SK-N-SH (cell line): ENCODE data around the gene STX1B. TPM values are rescaled to one million over a fixed set of nuclear protein-coding genes. Genes with fewer than 3 reads are reported as not detected.

Source experiments
- CTCF ChIA-PET: fragments of 300-600, 350-600 bp; formaldehyde crosslinking; extraction: SDS; loops from one replicate; lab custom pipeline; 2021; lab: Yijun Ruan, JAX
- POLR2A ChIA-PET: fragments of 350-600 bp; sonication (Branson Sonifier 250); formaldehyde crosslinking; extraction: SDS; loops from one replicate; lab custom pipeline; 2020; ENCODE audit warnings: antibody characterized with exemption, inconsistent platforms; lab: Yijun Ruan, JAX
- DNase-seq: peaks from one replicate; pipeline ENCODE4 v3.0.0; 2012
- H2AFZ ChIP-seq: fragments of 200-600 bp; sonication (generic); 2 replicates; pipeline ENCODE4 v1.8.1; 2016; ENCODE audit warnings: antibody characterized with exemption, mild to moderate bottlenecking, low read depth
- H3F3A ChIP-seq: fragments of 200-600 bp; sonication (generic); replicated peaks from 2 replicates; pipeline ENCODE3; 2016; ENCODE audit warnings: antibody characterized with exemption, mild to moderate bottlenecking; ENCODE audit not compliant: insufficient read depth
- H3K27ac ChIP-seq, 2 experiments: fragments of 200-500 bp in 1 of 2; fragments of 200-600 bp in 1 of 2; sonication (Bioruptor generic) in 1 of 2; sonication (generic), shearing (Covaris generic) in 1 of 2; 2 replicates each; pipeline versions ENCODE4 v1.5.1 to v1.6.1; 2014 to 2016; ENCODE audit warnings: low read depth in 2 of 2, inconsistent platforms in 1 of 2, low read length in 1 of 2, mild to moderate bottlenecking in 1 of 2, mixed read lengths in 1 of 2
- H3K27me3 ChIP-seq: fragments of 200-600 bp; sonication (generic), shearing (Covaris generic); 2 replicates; pipeline ENCODE4 v1.6.1; 2016; ENCODE audit warnings: mixed run types; ENCODE audit not compliant: insufficient read depth
- H3K36me3 ChIP-seq, 2 experiments: fragments of 200-500 bp in 1 of 2; fragments of 200-600 bp in 1 of 2; sonication (Bioruptor generic) in 1 of 2; sonication (generic) in 1 of 2; replicated peaks in 1 of 2; 2 replicates each; pipeline versions ENCODE3 to v1.5.1; 2014 to 2016; ENCODE audit warnings: low read length in 1 of 2, mild to moderate bottlenecking in 1 of 2; ENCODE audit not compliant: insufficient read depth in 2 of 2, control insufficient read depth in 1 of 2
- H3K4me1 ChIP-seq, 2 experiments: fragments of 200-500 bp in 1 of 2; fragments of 200-600 bp in 1 of 2; sonication (Bioruptor generic) in 1 of 2; sonication (generic), shearing (Covaris generic) in 1 of 2; 2 replicates each; pipeline versions ENCODE4 v1.5.1 to v1.6.1; 2014 to 2016; ENCODE audit warnings: low read depth in 1 of 2, low read length in 1 of 2, mixed run types in 1 of 2; ENCODE audit not compliant: insufficient read depth in 2 of 2, control insufficient read depth in 1 of 2
- H3K4me2 ChIP-seq: fragments of 200-600 bp; sonication (generic), shearing (Covaris generic); 2 replicates; pipeline ENCODE4 v1.6.1; 2017; ENCODE audit warnings: mixed run types
- H3K4me3 ChIP-seq, 2 experiments: fragments of 200-500 bp in 1 of 2; fragments of 200-600 bp in 1 of 2; sonication (Bioruptor generic) in 1 of 2; sonication (generic), shearing (Covaris generic) in 1 of 2; 2 replicates each; pipeline versions ENCODE4 v1.5.1 to v1.8.1; 2014 to 2016; ENCODE audit warnings: low read depth in 2 of 2, inconsistent platforms in 1 of 2, low read length in 1 of 2, mild to moderate bottlenecking in 1 of 2, mixed read lengths in 1 of 2, moderate library complexity in 1 of 2
- H3K79me2 ChIP-seq: fragments of 200-600 bp; sonication (generic); 2 replicates; pipeline ENCODE4 v1.8.1; 2017; ENCODE audit warnings: mild to moderate bottlenecking; ENCODE audit not compliant: insufficient read depth
- H3K9ac ChIP-seq: fragments of 200-600 bp; sonication (generic); 2 replicates; pipeline ENCODE4 v1.6.1; 2017; ENCODE audit warnings: mixed run types
- H3K9me2 ChIP-seq: fragments of 200-600 bp; sonication (generic); 2 replicates; pipeline ENCODE4 v1.6.1; 2017; ENCODE audit warnings: mixed run types
- H3K9me3 ChIP-seq: fragments of 200-600 bp; sonication (generic); 2 replicates; pipeline ENCODE4 v1.6.1; 2017; ENCODE audit warnings: mixed run types, mild to moderate bottlenecking, moderate library complexity
- H4K20me1 ChIP-seq: fragments of 200-600 bp; sonication (generic); 2 replicates; pipeline ENCODE4 v1.6.1; 2017; ENCODE audit warnings: mild to moderate bottlenecking, mixed run types; ENCODE audit not compliant: insufficient read depth
- CHD2 ChIP-seq: fragments of 150-350 bp; IDR thresholded peaks from 2 replicates; pipeline ENCODE4 v1.6.1; 2018; ENCODE audit warnings: low read length; ENCODE audit not compliant: partially characterized antibody
- ELF1 ChIP-seq: IDR thresholded peaks from 2 replicates; pipeline ENCODE4 v1.4.0; 2012
- EZH2phosphoT487 ChIP-seq: fragments of 200-600 bp; sonication (generic); IDR thresholded peaks from 2 replicates; pipeline ENCODE4 v1.6.1; 2017; ENCODE audit warnings: low read depth, mixed run types, mild to moderate bottlenecking, antibody characterized with exemption, moderate library complexity, borderline replicate concordance
- FOSL2 ChIP-seq: IDR thresholded peaks from 2 replicates; pipeline ENCODE4 v1.4.0; 2012; ENCODE audit warnings: low read depth, mild to moderate bottlenecking, moderate library complexity, borderline replicate concordance
- GABPA ChIP-seq: IDR thresholded peaks from 2 replicates; pipeline ENCODE4 v1.4.0; 2012; ENCODE audit warnings: low read depth, mild to moderate bottlenecking
- GATA2 ChIP-seq: sonication (generic); formaldehyde crosslinking; IDR thresholded peaks from 2 replicates; pipeline ENCODE4 v1.5.0; 2020; ENCODE audit warnings: mild to moderate bottlenecking, missing genetic modification reagents
- JUND ChIP-seq: IDR thresholded peaks from 2 replicates; pipeline ENCODE4 v1.4.0; 2012
- MEF2A ChIP-seq: IDR thresholded peaks from 2 replicates; pipeline ENCODE4 v1.4.0; 2012; ENCODE audit warnings: low read depth, borderline replicate concordance
- MXI1 ChIP-seq: IDR thresholded peaks from 2 replicates; pipeline ENCODE4 v1.6.1; 2012; ENCODE audit warnings: mild to moderate bottlenecking, low read depth, low read length, improper control_type of control experiment
- NRF1 ChIP-seq: IDR thresholded peaks from 2 replicates; pipeline ENCODE4 v1.6.1; 2012; ENCODE audit warnings: low read depth, mild to moderate bottlenecking, low read length
- RAD21 ChIP-seq: IDR thresholded peaks from 2 replicates; pipeline ENCODE4 v1.6.1; 2012; ENCODE audit warnings: mild to moderate bottlenecking, low read length
- RCOR1 ChIP-seq: fragments of 150-350 bp; IDR thresholded peaks from 2 replicates; pipeline ENCODE4 v1.6.1; 2017; ENCODE audit warnings: antibody characterized with exemption, low read length
- RXRA ChIP-seq: IDR thresholded peaks from 2 replicates; pipeline ENCODE4 v1.4.0; 2012; ENCODE audit warnings: low read depth, mild to moderate bottlenecking, borderline replicate concordance
- SMC3 ChIP-seq: IDR thresholded peaks from 2 replicates; pipeline ENCODE4 v1.6.1; 2012; ENCODE audit warnings: low read depth, low read length, improper control_type of control experiment
- TAF1 ChIP-seq: IDR thresholded peaks from 2 replicates; pipeline ENCODE4 v1.6.1; 2012; ENCODE audit warnings: low read depth, mild to moderate bottlenecking, low read length, moderate library complexity, borderline replicate concordance
- TCF12 ChIP-seq: IDR thresholded peaks from 2 replicates; pipeline ENCODE4 v1.4.0; 2012
- WGBS: methylation state at CpG from one replicate; pipeline ENCODE4 v1.1.6; 2017; ENCODE audit warnings: low lambda C conversion rate; 5-methylcytosine and 5-hydroxymethylcytosine counted together
- polyA plus RNA-seq, 3 experiments: library from polyadenylated mRNA; depleted of rRNA; stranded (reverse); fragments of >200 nt; gene quantifications; 2 replicates each; pipeline ENCODE4 v1.2.3, GENCODE V29; 2012
- TF ChIP-seq, protein P1 (sequence below): fragments of 150-350 bp; IDR thresholded peaks from 2 replicates; pipeline ENCODE4 v1.6.1; 2017; ENCODE audit warnings: antibody characterized with exemption, low read length, low read depth, borderline replicate concordance
- TF ChIP-seq, protein P2 (sequence below): IDR thresholded peaks from 2 replicates; pipeline ENCODE4 v1.4.0; 2012; ENCODE audit warnings: low read depth, borderline replicate concordance

STX1B gene
- polyA plus RNA-seq, 1 of the 3 experiments (the other 2 are of a cell fraction): 21.2 TPM

DNA sequence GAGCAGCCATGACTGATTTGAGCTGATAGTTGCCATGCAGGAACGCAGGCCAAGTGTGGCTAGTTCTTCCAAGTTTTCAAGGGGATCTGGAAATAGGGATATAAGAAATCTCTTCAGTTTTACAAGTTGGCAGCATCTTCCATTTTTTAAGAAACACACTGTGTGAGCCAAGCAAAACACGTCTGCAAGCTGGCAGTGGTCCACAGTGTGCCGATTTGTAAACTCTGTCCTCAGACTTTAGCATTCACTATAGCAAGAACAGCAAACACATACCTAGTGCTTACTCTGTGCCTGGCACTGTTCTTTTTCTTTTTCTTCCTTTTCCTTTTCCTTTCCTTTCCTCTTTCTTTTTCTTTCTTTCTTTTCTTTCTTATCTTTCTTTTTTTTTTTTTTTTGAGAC, 58.7 kb downstream of the STX1B start:
- Histone ChIP-seq H3K9me3 (no peaks in the 10 kb centered on the region), H3F3A (peaks cover 57% of the 10 kb centered on the region), H3K9ac (no peak overlapping the region), H3K27me3 (no peaks in the 10 kb centered on the region), H3K36me3 (peaks cover 0 to 5% of the 10 kb centered on the region in 2 experiments), H3K79me2 (peaks cover 12% of the 10 kb centered on the region), H4K20me1 (no peaks in the 10 kb centered on the region), H3K4me3 (no peak overlapping the region), H3K9me2 (no peaks in the 10 kb centered on the region), H2AFZ (no peak overlapping the region), H3K27ac (no peak overlapping the region), H3K4me2 (no peak overlapping the region), H3K4me1 (peaks cover 0 to 32% of the 10 kb centered on the region in 2 experiments; a peak in 1 of 4 replicates)
- DNase-seq: no peak
- 65% methylated on average over 3 of the region's 3 CpGs for WGBS
- POLR2A ChIA-PET: interaction anchor here (0.6 kb wide), 1 partner anchor 185 kb away, joined by 3 read pairs; no protein-coding TSS in a partner anchor
- TF ChIP-seq EZH2phosphoT487 (no peak), MXI1 (no peak), GABPA (no peak), MEF2A (no peak), TAF1 (no peak), RCOR1 (no peak), SMC3 (no peak), CHD2 (no peak), JUND (no peak), ELF1 (no peak), RXRA (no peak), NRF1 (no peak), RAD21 (no peak), FOSL2 (no peak)
- TF ChIP-seq, protein P1, sequence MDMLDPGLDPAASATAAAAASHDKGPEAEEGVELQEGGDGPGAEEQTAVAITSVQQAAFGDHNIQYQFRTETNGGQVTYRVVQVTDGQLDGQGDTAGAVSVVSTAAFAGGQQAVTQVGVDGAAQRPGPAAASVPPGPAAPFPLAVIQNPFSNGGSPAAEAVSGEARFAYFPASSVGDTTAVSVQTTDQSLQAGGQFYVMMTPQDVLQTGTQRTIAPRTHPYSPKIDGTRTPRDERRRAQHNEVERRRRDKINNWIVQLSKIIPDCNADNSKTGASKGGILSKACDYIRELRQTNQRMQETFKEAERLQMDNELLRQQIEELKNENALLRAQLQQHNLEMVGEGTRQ: no peak
- TF ChIP-seq, protein P2, sequence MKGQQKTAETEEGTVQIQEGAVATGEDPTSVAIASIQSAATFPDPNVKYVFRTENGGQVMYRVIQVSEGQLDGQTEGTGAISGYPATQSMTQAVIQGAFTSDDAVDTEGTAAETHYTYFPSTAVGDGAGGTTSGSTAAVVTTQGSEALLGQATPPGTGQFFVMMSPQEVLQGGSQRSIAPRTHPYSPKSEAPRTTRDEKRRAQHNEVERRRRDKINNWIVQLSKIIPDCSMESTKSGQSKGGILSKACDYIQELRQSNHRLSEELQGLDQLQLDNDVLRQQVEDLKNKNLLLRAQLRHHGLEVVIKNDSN: no peak
- CTCF ChIA-PET: interaction anchor here (0.6 to 6.4 kb wide), 2 partner anchors 11 to 55 kb away, joined by 3 to 45 read pairs; no protein-coding TSS in a partner anchor

DNA sequence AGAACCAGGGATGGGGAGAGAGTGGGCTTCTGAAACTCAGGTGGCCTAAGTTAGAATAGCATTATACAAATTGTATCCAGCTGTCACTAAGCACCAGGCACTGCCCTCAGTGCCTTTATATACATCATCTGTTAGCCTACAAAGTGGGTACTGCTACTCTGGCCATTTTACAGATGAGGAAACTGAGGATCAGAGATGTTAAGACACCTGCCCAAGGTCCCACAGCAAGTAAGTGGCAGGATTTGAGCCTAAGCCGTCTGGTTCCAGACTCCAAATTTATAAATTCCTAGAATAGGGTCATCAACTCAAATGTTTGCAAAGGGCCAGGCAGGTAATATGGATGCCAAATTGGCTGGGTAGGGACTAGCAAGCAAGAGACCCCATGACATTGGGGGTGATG, 59.2 kb downstream of the STX1B start:
- WGBS: 56% methylated on average over 1 of the region's 1 CpG
- Histone ChIP-seq H3K4me2 (no peak overlapping the region), H3K4me3 (no peak overlapping the region), H3K9ac (no peak overlapping the region), H3F3A (peaks cover 54% of the 10 kb centered on the region), H3K9me2 (no peaks in the 10 kb centered on the region), H3K27ac (no peak overlapping the region), H3K79me2 (peaks cover 12% of the 10 kb centered on the region), H3K4me1 (peaks cover 0 to 29% of the 10 kb centered on the region in 2 experiments; a peak in 1 of 4 replicates), H4K20me1 (no peaks in the 10 kb centered on the region), H2AFZ (no peak overlapping the region), H3K27me3 (no peaks in the 10 kb centered on the region), H3K36me3 (peaks cover 0 to 5% of the 10 kb centered on the region in 2 experiments), H3K9me3 (no peaks in the 10 kb centered on the region)
- TF ChIP-seq TCF12 (no peak), CHD2 (no peak), GATA2 (CRISPR knock-in tag) (no peak), JUND (no peak)
- TF ChIP-seq, protein P2: no peak
- ChIA-PET CTCF (interaction anchor here (0.6 to 6.4 kb wide), 5 partner anchors 10 to 191 kb away, joined by 3 to 45 read pairs (median 5); no protein-coding TSS in a partner anchor), POLR2A (no interaction called here)
- no peak for DNase-seq
